GM18498 (cell line): ENCODE data around the gene LPIN2.
"Not testable (repeated sequence)": the region's sequence is repeated elsewhere in the genome, so short reads cannot be mapped to it uniquely, and the experiment has no call there.

Source experiments
- ATAC-seq: cut with Tn5 transposase; IDR thresholded peaks from one replicate; pipeline ENCODE4 v1.9.1; 2021; ENCODE audit warnings: mild to moderate bottlenecking, moderate library complexity; ENCODE audit not compliant: unreplicated experiment

Gene LPIN2

GRCh38 chr18:3046216-3046808, 33.4 kb upstream of the LPIN2 start:
- ATAC-seq, result peak; percentile 76

DNA sequence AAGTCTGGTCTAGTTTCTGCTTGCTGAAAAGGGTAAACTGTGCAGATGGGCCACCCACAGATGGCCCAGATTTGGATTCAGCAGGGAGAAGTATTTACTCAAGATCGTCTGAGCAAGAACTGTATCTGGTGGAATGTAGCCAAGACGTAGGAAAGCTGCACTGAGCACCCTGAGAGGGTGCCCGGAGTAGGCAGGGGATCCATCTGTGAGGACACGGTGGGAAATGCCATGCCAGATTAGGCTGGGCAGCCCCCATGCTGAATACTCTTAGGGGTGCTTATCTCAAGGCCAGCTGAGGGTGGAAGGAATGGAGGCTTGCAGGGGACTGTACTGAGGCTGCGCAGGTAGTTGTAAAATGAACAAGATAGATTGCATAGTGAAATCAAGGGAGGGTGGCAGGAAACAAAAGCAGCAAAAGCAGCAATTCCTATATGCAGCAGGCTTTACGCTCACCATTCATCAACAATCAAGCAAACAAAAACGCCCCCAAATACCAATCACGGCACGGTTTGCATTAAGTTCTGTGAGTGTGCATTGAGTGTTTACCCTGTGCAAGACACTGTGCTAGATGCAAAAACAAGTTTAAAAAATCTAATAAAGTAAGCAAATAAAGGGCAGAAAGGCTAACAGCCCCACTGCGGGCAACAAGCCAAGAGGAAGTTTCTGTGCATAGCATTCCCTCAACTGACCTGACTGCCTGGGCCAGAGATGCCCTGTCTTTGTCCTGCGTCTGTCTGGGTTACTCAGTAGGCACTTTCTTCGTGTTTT, 32.2 kb upstream of the LPIN2 start:
- no peak for ATAC-seq

GRCh38 chr18:3042379-3042778, 29.4 kb upstream of the LPIN2 start:
- no peak for ATAC-seq

- no peak for ATAC-seq
These were observed 28.9 kb upstream of the LPIN2 start for GRCh38 chr18:3041843-3042242.

GRCh38 chr18:3040881-3041280, 27.9 kb upstream of the LPIN2 start:
- ATAC-seq, result no peak

GRCh38 chr18:3040173-3040572, 27.2 kb upstream of the LPIN2 start:
- no peak for ATAC-seq

DNA sequence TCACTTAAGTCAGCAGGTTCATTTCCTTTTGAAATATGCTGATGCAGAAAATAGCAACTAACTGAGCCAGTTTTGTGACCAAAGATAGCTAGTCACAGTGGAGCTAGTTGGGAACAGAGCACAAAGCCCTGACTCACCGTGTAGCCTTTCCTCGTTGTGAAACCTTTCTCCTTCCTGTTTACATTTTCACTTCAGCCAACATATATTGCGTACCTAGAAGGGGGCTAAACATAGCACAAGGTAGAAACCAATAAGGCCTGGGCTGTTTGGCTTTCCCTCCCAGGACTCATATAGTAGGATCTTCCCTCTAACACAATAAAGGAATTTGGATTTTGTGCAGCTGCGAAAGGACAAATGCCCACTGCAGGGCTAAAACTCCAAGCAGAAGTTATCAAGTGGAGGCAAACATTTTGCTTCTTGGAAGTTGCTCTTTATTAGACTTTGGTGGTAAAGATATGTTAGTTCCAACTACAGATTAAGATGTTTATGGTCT, 24.5 kb upstream of the LPIN2 start:
- ATAC-seq, result peak; percentile 99

- ATAC-seq, result no peak
These were observed 23.2 kb upstream of the LPIN2 start for GRCh38 chr18:3036108-3036507.

- no peak for ATAC-seq
These were observed 22.7 kb upstream of the LPIN2 start for GRCh38 chr18:3035635-3036034.

DNA sequence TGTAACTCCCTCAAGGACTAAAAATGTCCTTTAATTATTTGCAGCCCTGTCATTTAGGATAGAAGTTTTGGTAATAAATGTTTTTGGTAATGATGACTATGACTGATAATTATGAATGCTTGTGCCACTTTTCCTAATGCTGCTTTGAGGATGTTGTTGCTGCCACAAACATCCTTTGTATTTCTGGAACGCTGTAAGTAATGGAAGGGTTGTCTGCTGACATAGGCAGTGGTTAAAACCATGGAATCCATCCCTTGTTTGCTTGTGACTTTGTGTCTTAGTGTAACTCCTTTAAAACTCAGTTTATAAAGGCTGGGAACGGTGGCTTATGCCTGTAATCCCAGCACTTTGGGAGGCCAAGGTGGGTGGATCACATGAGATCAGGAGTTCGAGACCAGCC, 19.8 kb upstream of the LPIN2 start:
- no peak for ATAC-seq

- no peak for ATAC-seq
These were observed 16.4 kb upstream of the LPIN2 start for GRCh38 chr18:3029215-3029952.

- ATAC-seq, result not testable (repeated sequence)
These were observed 15.2 kb upstream of the LPIN2 start for GRCh38 chr18:3028115-3028514.

GRCh38 chr18:3027370-3027891, 14.5 kb upstream of the LPIN2 start:
- no peak for ATAC-seq

DNA sequence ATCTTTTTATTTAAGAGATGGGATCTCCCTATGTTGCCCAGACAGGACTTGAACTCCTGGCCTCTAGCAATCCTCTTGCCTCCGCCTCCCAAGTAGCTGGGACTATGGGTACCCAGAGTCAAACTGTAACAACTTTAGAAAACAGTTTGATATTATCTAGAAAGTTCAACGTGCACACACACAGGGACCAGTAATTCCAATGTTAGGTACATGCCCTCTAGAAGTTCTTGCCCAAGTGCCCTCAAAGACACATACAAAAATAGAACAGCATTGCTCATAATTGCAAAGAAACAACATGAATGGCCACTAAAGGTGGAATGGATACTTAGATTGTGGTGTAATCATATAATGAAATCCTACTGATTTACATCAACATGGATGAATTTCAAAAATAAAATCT, 12.6 kb upstream of the LPIN2 start:
- no peak for ATAC-seq

DNA sequence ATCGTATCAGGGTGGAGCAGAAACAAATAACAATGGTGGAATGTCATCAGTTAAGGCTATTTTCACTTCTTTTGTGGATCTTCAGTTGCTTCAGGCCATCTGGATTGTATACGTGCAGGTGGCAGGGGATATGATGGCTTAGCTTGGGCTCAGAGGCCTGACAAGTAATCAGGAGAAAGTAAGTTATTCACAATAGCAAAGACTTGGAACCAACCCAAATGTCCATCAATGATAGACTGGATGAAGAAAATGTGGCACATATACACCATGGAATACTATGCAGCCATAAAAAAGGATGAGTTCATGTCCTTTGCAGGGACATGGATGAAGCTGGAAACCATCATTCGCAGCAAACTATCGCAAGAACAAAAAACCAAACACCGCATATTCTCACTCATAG, 10.7 kb upstream of the LPIN2 start:
- ATAC-seq, result not testable (repeated sequence)

DNA sequence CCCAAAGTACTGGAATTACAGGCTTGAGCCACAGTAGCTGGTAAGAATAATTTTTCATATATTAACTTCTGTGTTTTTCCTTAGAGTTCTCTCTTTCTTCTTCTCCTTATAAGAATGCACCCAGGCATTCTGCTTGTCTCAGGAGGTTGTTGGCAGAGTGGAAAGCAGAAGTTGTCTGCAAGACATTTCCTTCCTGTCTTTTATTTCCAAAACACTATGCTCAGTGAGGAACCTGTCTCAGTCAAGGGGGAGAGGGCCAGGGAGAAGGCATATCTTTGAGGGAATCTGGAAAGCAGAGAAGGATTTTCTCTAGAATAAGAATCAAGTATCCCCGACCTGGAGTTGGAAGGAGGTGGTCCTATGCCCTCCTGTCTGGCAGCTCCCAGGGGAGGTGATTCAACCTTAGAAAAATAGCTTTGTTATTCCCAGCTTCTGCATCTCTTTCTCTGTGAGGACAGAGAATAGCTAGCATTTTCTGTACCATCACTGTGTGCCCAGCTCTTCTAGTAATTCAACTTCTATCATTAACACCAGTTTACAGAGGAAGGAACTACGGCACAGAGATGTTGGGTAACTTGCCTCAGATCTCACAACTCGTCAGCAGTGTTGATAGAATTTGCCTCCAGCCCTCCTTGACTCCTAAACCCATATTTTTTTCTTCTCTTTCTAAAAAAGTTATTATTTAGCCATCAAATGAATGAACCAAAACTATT, 3.8 kb upstream of the LPIN2 start:
- no peak for ATAC-seq

DNA sequence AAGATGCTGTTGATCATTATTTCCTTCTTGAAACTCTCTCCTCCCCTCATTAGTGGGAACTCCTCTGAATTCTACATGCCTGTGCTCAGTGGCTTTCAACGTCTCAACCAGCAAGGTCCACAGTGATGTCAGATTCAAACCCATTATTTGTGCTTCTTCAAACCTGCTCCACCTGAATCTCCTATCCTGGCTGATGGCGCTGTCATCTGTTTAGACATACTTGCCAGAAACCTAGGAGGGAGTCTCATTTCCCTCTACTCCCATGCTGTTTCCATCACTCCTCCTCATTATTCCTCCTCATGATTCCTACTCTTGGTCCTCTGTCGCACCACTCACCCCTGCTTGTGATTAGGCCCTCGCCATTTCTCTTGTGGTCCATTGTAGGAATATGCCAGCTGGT, 2.9 kb upstream of the LPIN2 start:
- no peak for ATAC-seq

- no peak for ATAC-seq
These were observed 2.3 kb upstream of the LPIN2 start for GRCh38 chr18:3015204-3015592.

GRCh38 chr18:3014503-3015203, 1.7 kb upstream of the LPIN2 start:
- ATAC-seq, result no peak
